Measurements from ENCODE around the gene SLCO2A1.

Gene SLCO2A1

GRCh38 chr3:133953297-133953696 lies 76.4 kb downstream of the SLCO2A1 start:
- no peak overlapping the region for H3K4me3 ChIP-seq (ENCODE audit: control insufficient read depth in 1 of 7, extremely low read depth in 1 of 7, insufficient read depth in 4 of 7, low read depth in 2 of 7, low read length in 6 of 7)
- no peaks in the 10 kb centered on the region for H3K4me1 ChIP-seq (ENCODE audit: control extremely low read depth in 1 of 4, control insufficient read depth in 4 of 4, insufficient read depth in 4 of 4, low read length in 3 of 4)
- WGBS (ENCODE audit: insufficient coverage), result 94% methylated on average over 6 of the region's 6 CpGs
- POLR2A ChIA-PET, result interaction anchor here (1.2 kb wide), 1 partner anchor 10 kb away, joined by 3 read pairs; no protein-coding TSS in a partner anchor
- peaks cover 0 to 2% (median 0%) of the 10 kb centered on the region in 5 experiments for H3K27me3 ChIP-seq (replicated peaks in 2 of 5; ENCODE audit: control insufficient read depth in 4 of 5, insufficient read depth in 5 of 5, low read length in 4 of 5)
- H3K9me3 ChIP-seq (ENCODE audit: control extremely low read depth in 1 of 5, control insufficient read depth in 4 of 5, insufficient read depth in 2 of 5, low read depth in 1 of 5, low read length in 4 of 5), result peaks cover 0 to 3% (median 0%) of the 10 kb centered on the region in 5 experiments
- DNase-seq, result no peak
- no peaks in the 10 kb centered on the region for H3K36me3 ChIP-seq (ENCODE audit: control insufficient read depth in 4 of 4, insufficient read depth in 4 of 4, low read length in 3 of 4)
- CTCF ChIA-PET, result interaction anchor here (0.6 to 0.8 kb wide), 2 partner anchors 12 to 296 kb away, joined by 3 read pairs; no protein-coding TSS in a partner anchor
- no peak overlapping the region for H3K27ac ChIP-seq (ENCODE audit: insufficient read depth in 1 of 2, low read depth in 1 of 2, low read length in 2 of 2, poor library complexity in 1 of 2, severe bottlenecking in 2 of 2)

- DNase-seq, result no peak
- POLR2A ChIA-PET, result no interaction called here
- H3K27ac ChIP-seq (ENCODE audit: insufficient read depth in 1 of 2, low read depth in 1 of 2, low read length in 2 of 2, poor library complexity in 1 of 2, severe bottlenecking in 2 of 2), result no peak overlapping the region
- H3K36me3 ChIP-seq (ENCODE audit: control insufficient read depth in 4 of 4, insufficient read depth in 4 of 4, low read length in 3 of 4), result no peaks in the 10 kb centered on the region
- WGBS (ENCODE audit: insufficient coverage), result 80% methylated on average over 1 of the region's 2 CpGs
- H3K4me1 ChIP-seq (ENCODE audit: control extremely low read depth in 1 of 4, control insufficient read depth in 4 of 4, insufficient read depth in 4 of 4, low read length in 3 of 4), result peaks cover 0 to 23% (median 20%) of the 10 kb centered on the region in 4 experiments
- peaks cover 0 to 3% (median 0%) of the 10 kb centered on the region in 5 experiments for H3K9me3 ChIP-seq (ENCODE audit: control extremely low read depth in 1 of 5, control insufficient read depth in 4 of 5, insufficient read depth in 2 of 5, low read depth in 1 of 5, low read length in 4 of 5)
- peaks cover 0 to 2% (median 0%) of the 10 kb centered on the region in 5 experiments for H3K27me3 ChIP-seq (replicated peaks in 2 of 5; ENCODE audit: control insufficient read depth in 4 of 5, insufficient read depth in 5 of 5, low read length in 4 of 5)
- no peak overlapping the region for H3K4me3 ChIP-seq (ENCODE audit: control insufficient read depth in 1 of 7, extremely low read depth in 1 of 7, insufficient read depth in 4 of 7, low read depth in 2 of 7, low read length in 6 of 7)
- CTCF ChIA-PET, result interaction anchor here (0.8 to 1.5 kb wide), 6 partner anchors 15 to 263 kb away, joined by 3 to 4 read pairs (median 3); no protein-coding TSS in a partner anchor
Measured at GRCh38 chr3:133949438-133949837, 80.3 kb downstream of the SLCO2A1 start.

- POLR2A ChIA-PET, result no interaction called here
- Histone ChIP-seq H3K4me3 (ENCODE audit: control insufficient read depth in 1 of 7, extremely low read depth in 1 of 7, insufficient read depth in 4 of 7, low read depth in 2 of 7, low read length in 6 of 7) (no peak overlapping the region), H3K4me1 (ENCODE audit: control extremely low read depth in 1 of 4, control insufficient read depth in 4 of 4, insufficient read depth in 4 of 4, low read length in 3 of 4) (peaks cover 0 to 28% (median 24%) of the 10 kb centered on the region in 4 experiments), H3K27ac (ENCODE audit: insufficient read depth in 1 of 2, low read depth in 1 of 2, low read length in 2 of 2, poor library complexity in 1 of 2, severe bottlenecking in 2 of 2) (no peak overlapping the region), H3K36me3 (ENCODE audit: control insufficient read depth in 4 of 4, insufficient read depth in 4 of 4, low read length in 3 of 4) (no peaks in the 10 kb centered on the region), H3K9me3 (ENCODE audit: control extremely low read depth in 1 of 5, control insufficient read depth in 4 of 5, insufficient read depth in 2 of 5, low read depth in 1 of 5, low read length in 4 of 5) (peaks cover 0 to 3% (median 0%) of the 10 kb centered on the region in 5 experiments), H3K27me3 (replicated peaks in 2 of 5; ENCODE audit: control insufficient read depth in 4 of 5, insufficient read depth in 5 of 5, low read length in 4 of 5) (peaks cover 0 to 2% (median 0%) of the 10 kb centered on the region in 5 experiments)
- DNase-seq, result no peak
- WGBS (ENCODE audit: insufficient coverage), result 92% methylated on average over 7 of the region's 7 CpGs
- CTCF ChIA-PET, result interaction anchor here (1.5 kb wide), 1 partner anchor 37 kb away, joined by 3 read pairs; no protein-coding TSS in a partner anchor
Measured at GRCh38 chr3:133948996-133949395, 80.7 kb downstream of the SLCO2A1 start.

- 98% methylated on average over 8 of the region's 9 CpGs for WGBS (ENCODE audit: insufficient coverage)
- POLR2A ChIA-PET, result no interaction called here
- no peak for DNase-seq
- CTCF ChIA-PET, result no interaction called here
- Histone ChIP-seq H3K4me3 (ENCODE audit: control insufficient read depth in 1 of 7, extremely low read depth in 1 of 7, insufficient read depth in 4 of 7, low read depth in 2 of 7, low read length in 6 of 7) (no peak overlapping the region), H3K4me1 (ENCODE audit: control extremely low read depth in 1 of 4, control insufficient read depth in 4 of 4, insufficient read depth in 4 of 4, low read length in 3 of 4) (peaks cover under 1 to 35% (median 31%) of the 10 kb centered on the region in 4 experiments), H3K36me3 (ENCODE audit: control insufficient read depth in 4 of 4, insufficient read depth in 4 of 4, low read length in 3 of 4) (no peaks in the 10 kb centered on the region), H3K27ac (ENCODE audit: insufficient read depth in 1 of 2, low read depth in 1 of 2, low read length in 2 of 2, poor library complexity in 1 of 2, severe bottlenecking in 2 of 2) (no peak overlapping the region), H3K9me3 (ENCODE audit: control extremely low read depth in 1 of 5, control insufficient read depth in 4 of 5, insufficient read depth in 2 of 5, low read depth in 1 of 5, low read length in 4 of 5) (peaks cover 0 to 3% (median 0%) of the 10 kb centered on the region in 5 experiments), H3K27me3 (replicated peaks in 2 of 5; ENCODE audit: control insufficient read depth in 4 of 5, insufficient read depth in 5 of 5, low read length in 4 of 5) (peaks cover 0 to 2% (median 0%) of the 10 kb centered on the region in 5 experiments)
Measured at GRCh38 chr3:133948131-133948810, 81.5 kb downstream of the SLCO2A1 start.

- 93% methylated on average over 10 of the region's 12 CpGs for WGBS (ENCODE audit: insufficient coverage)
- Histone ChIP-seq H3K4me1 (ENCODE audit: control extremely low read depth in 1 of 4, control insufficient read depth in 4 of 4, insufficient read depth in 4 of 4, low read length in 3 of 4) (peaks cover 4 to 48% (median 44%) of the 10 kb centered on the region in 4 experiments), H3K27me3 (replicated peaks in 2 of 5; ENCODE audit: control insufficient read depth in 4 of 5, insufficient read depth in 5 of 5, low read length in 4 of 5) (no peaks in the 10 kb centered on the region), H3K27ac (ENCODE audit: insufficient read depth in 1 of 2, low read depth in 1 of 2, low read length in 2 of 2, poor library complexity in 1 of 2, severe bottlenecking in 2 of 2) (no peak overlapping the region), H3K36me3 (ENCODE audit: control insufficient read depth in 4 of 4, insufficient read depth in 4 of 4, low read length in 3 of 4) (no peaks in the 10 kb centered on the region), H3K4me3 (ENCODE audit: control insufficient read depth in 1 of 7, extremely low read depth in 1 of 7, insufficient read depth in 4 of 7, low read depth in 2 of 7, low read length in 6 of 7) (no peak overlapping the region), H3K9me3 (ENCODE audit: control extremely low read depth in 1 of 5, control insufficient read depth in 4 of 5, insufficient read depth in 2 of 5, low read depth in 1 of 5, low read length in 4 of 5) (no peaks in the 10 kb centered on the region)
- no peak for DNase-seq
- ChIA-PET POLR2A (no interaction called here), CTCF (interaction anchor here (0.7 to 2.2 kb wide), 4 partner anchors 11 to 266 kb away, joined by 3 to 7 read pairs (median 6); no protein-coding TSS in a partner anchor)
Measured at GRCh38 chr3:133945381-133946095, 84.2 kb downstream of the SLCO2A1 start.

- ChIA-PET CTCF (interaction anchor here (0.9 to 2.2 kb wide), 3 partner anchors 12 to 264 kb away, joined by 3 to 7 read pairs (median 7); no protein-coding TSS in a partner anchor), POLR2A (no interaction called here)
- Histone ChIP-seq H3K4me3 (ENCODE audit: control insufficient read depth in 1 of 7, extremely low read depth in 1 of 7, insufficient read depth in 4 of 7, low read depth in 2 of 7, low read length in 6 of 7) (no peak overlapping the region), H3K4me1 (ENCODE audit: control extremely low read depth in 1 of 4, control insufficient read depth in 4 of 4, insufficient read depth in 4 of 4, low read length in 3 of 4) (peaks cover 4 to 48% (median 44%) of the 10 kb centered on the region in 4 experiments), H3K9me3 (ENCODE audit: control extremely low read depth in 1 of 5, control insufficient read depth in 4 of 5, insufficient read depth in 2 of 5, low read depth in 1 of 5, low read length in 4 of 5) (no peaks in the 10 kb centered on the region), H3K27me3 (replicated peaks in 2 of 5; ENCODE audit: control insufficient read depth in 4 of 5, insufficient read depth in 5 of 5, low read length in 4 of 5) (no peaks in the 10 kb centered on the region), H3K36me3 (ENCODE audit: control insufficient read depth in 4 of 4, insufficient read depth in 4 of 4, low read length in 3 of 4) (no peaks in the 10 kb centered on the region), H3K27ac (ENCODE audit: insufficient read depth in 1 of 2, low read depth in 1 of 2, low read length in 2 of 2, poor library complexity in 1 of 2, severe bottlenecking in 2 of 2) (no peak overlapping the region)
- 57% methylated on average over 10 of the region's 13 CpGs for WGBS (ENCODE audit: insufficient coverage)
- DNase-seq, result peak in 2 of 3 donors; percentile 59 to 67
Measured at GRCh38 chr3:133944641-133945380, 84.9 kb downstream of the SLCO2A1 start.
